Muscle layer of colon (tissue), 2 donors: ENCODE results near the gene HRNR.
"Not testable (repeated sequence)": the region's sequence is repeated elsewhere in the genome, so short reads cannot be mapped to it uniquely, and the experiment has no call there.

ENCODE experiments used
- H3K27ac ChIP-seq: one replicate; pipeline ENCODE4 v1.7.0; 2013; ENCODE audit warnings: low read depth, mild to moderate bottlenecking, low read length, moderate library complexity
- H3K27me3 ChIP-seq, 2 donors: one replicate each; pipeline ENCODE4 v1.7.0; 2013; ENCODE audit warnings: low read length in 2 of 2, mild to moderate bottlenecking in 2 of 2; ENCODE audit not compliant: insufficient read depth in 2 of 2, control insufficient read depth in 1 of 2
- H3K36me3 ChIP-seq: one replicate; pipeline ENCODE4 v1.7.0; 2013; ENCODE audit warnings: mild to moderate bottlenecking, low read length; ENCODE audit not compliant: insufficient read depth
- H3K4me1 ChIP-seq: one replicate; pipeline ENCODE4 v1.7.0; 2013; ENCODE audit warnings: mild to moderate bottlenecking, low read length; ENCODE audit not compliant: insufficient read depth
- H3K4me3 ChIP-seq, 2 donors: one replicate each; pipeline ENCODE4 v1.7.0; 2013; ENCODE audit warnings: low read length in 2 of 2, low read depth in 1 of 2, mild to moderate bottlenecking in 1 of 2, moderate library complexity in 1 of 2
- H3K9ac ChIP-seq: one replicate; pipeline ENCODE4 v1.7.0; 2013; ENCODE audit warnings: low read length
- H3K9me3 ChIP-seq: one replicate; pipeline ENCODE4 v1.7.0; 2013; ENCODE audit warnings: mild to moderate bottlenecking, low read length
- donor health status: abdominal sarcoma.
- donor health status: Adenocarcinoma of cecum.

The HRNR gene

GRCh38 chr1:152219438-152219837 is 4.6 kb downstream of the HRNR start:
- not testable (repeated sequence) for H3K9me3 ChIP-seq, H3K4me1 ChIP-seq, H3K4me3 ChIP-seq, H3K27ac ChIP-seq, H3K9ac ChIP-seq, H3K36me3 ChIP-seq, H3K27me3 ChIP-seq

DNA sequence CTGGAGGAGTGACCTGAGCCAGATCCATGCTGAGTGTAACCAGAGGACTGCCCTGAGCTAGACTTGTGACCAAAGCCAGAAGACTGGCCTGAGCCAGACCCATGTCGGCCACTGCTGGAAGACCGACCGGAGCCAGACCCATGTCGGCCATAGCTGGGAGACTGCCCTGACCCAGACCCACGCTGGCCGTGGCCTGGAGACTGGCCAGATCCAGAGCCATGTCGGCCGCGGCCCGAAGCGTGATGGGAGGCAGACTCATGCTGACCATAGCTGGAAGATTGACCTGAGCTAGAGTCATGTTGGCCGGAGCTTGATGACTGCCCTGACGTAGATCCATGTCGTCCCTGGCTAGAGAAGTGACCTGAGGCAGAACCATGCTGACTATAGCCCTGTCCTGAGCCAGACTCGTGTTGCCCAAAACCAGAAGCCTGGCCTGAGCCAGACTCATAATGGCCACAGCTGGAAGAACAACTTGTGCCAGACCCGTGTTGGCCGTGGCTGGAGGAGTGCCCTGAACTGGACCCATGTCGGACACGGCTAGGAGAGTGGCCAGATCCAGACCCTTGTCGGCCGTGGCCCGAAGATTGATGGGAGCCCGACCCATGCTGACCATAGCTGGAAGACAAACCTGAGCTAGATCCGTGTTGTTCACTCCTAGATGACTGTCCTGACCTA is 5.1 kb downstream of the HRNR start:
- Histone ChIP-seq H3K36me3 (no peaks in the 10 kb centered on the region), H3K9ac (no peak overlapping the region), H3K27ac (no peak overlapping the region), H3K27me3 (no peaks in the 10 kb centered on the region), H3K9me3 (no peaks in the 10 kb centered on the region), H3K4me1 (no peaks in the 10 kb centered on the region), H3K4me3 (no peak overlapping the region)

DNA sequence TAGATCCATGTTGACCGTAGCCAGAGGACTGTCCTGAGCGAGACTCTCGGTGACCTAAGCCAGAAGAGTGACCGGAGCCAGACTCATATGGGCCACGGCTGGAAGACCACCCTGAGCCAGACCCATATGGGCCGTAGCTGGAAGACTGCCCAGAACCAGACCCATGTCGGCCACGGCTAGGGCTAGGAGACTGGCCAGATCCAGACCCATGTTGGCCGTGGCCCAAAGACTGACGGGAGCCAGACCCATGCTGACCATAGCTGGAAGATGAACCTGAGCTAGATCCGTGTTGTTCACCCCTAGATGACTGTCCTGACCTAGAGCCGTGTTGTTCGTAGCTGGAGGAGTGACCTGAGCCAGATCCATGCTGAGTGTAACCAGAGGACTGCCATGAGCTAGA is 8.4 kb downstream of the HRNR start:
- H3K27ac ChIP-seq, H3K4me1 ChIP-seq, H3K27me3 ChIP-seq, H3K9me3 ChIP-seq, H3K36me3 ChIP-seq, H3K9ac ChIP-seq, H3K4me3 ChIP-seq: not testable (repeated sequence)

DNA sequence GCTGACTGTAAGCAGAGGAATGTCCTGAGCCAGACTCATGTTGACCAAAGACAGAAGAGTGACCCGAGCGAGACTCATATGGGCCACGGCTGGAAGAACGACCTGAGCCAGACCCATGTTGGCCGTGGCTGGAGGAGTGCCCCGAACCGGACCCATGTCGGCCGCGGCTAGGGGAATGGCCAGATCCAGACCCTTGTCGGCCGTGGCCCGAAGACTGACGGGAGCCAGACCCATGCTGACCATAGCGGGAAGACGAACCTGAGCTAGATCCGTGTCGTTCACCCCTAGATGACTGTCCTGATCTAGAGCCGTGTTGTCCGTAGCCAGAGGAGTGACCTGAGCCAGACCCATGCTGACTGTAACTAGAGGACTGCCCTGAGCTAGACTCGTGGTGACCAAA is 9.1 kb downstream of the HRNR start:
- H3K4me1 ChIP-seq, H3K27me3 ChIP-seq, H3K9me3 ChIP-seq, H3K4me3 ChIP-seq, H3K9ac ChIP-seq, H3K36me3 ChIP-seq, H3K27ac ChIP-seq: not testable (repeated sequence)

GRCh38 chr1:152198982-152199381 is 25.0 kb downstream of the HRNR start:
- Histone ChIP-seq H3K27me3 (no peaks in the 10 kb centered on the region), H3K9ac (no peak overlapping the region), H3K27ac (no peak overlapping the region), H3K4me3 (no peak overlapping the region), H3K4me1 (no peaks in the 10 kb centered on the region), H3K9me3 (no peaks in the 10 kb centered on the region), H3K36me3 (no peaks in the 10 kb centered on the region)

GRCh38 chr1:152197361-152197941 is 26.5 kb downstream of the HRNR start:
- H3K9ac ChIP-seq = no peak overlapping the region
- H3K9me3 ChIP-seq = no peaks in the 10 kb centered on the region
- no peaks in the 10 kb centered on the region for H3K27me3 ChIP-seq
- H3K27ac ChIP-seq = no peak overlapping the region
- no peak overlapping the region for H3K4me3 ChIP-seq
- no peaks in the 10 kb centered on the region for H3K36me3 ChIP-seq
- no peaks in the 10 kb centered on the region for H3K4me1 ChIP-seq

DNA sequence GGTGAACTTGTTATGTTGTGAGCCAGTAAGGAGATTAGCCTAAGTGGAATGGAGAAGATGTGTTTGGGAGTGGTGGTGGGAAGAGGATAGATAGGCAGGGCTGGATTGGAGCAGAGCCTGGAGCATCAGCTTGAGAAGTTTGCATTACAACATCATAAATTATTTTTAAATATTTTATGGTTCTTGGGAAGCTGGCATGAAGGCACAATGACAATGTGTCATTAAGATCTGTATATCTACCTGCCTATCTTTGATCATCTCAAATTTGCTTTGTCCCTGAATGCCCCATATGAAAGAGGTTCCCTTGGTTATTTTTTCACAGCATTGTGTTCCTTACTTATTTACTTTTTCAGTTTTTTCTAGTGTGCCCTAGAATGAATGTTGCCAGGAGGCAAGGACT is 32.3 kb downstream of the HRNR start:
- Histone ChIP-seq H3K4me1 (peaks cover 11% of the 10 kb centered on the region), H3K9me3 (no peaks in the 10 kb centered on the region), H3K27ac (no peak overlapping the region), H3K36me3 (no peaks in the 10 kb centered on the region), H3K9ac (no peak overlapping the region), H3K27me3 (no peaks in the 10 kb centered on the region), H3K4me3 (no peak overlapping the region)

DNA sequence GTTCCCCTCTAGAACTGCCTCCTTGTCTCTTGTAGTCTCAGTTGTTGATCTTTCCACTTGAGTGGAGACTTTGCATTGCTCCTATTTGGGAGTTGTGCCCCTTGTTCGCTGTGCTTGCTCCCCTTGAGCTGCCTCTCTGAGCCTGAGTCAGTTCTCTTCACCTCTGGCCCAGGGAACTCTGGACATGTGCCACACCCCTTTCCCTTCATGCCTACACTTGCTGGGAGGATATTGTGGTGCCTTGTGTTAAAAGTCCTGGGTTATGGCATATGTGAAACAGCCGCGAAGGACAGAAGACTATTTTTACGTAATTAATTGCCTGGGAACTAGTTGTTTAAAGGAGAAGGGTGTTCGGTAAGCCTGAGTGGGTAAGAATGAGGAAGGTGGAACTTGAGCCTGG is 32.7 kb downstream of the HRNR start:
- H3K4me1 ChIP-seq = peaks cover 15% of the 10 kb centered on the region

GRCh38 chr1:152190589-152190988 is 33.4 kb downstream of the HRNR start:
- no peak overlapping the region for H3K4me3 ChIP-seq
- H3K4me1 ChIP-seq = peaks cover 22% of the 10 kb centered on the region
- H3K36me3 ChIP-seq = no peaks in the 10 kb centered on the region
- no peak overlapping the region for H3K27ac ChIP-seq
- H3K9ac ChIP-seq = no peak overlapping the region
- no peaks in the 10 kb centered on the region for H3K9me3 ChIP-seq
- no peaks in the 10 kb centered on the region for H3K27me3 ChIP-seq

More for the DNA sequence above, 32.7 kb downstream of the HRNR start:
- Histone ChIP-seq H3K27ac (no peak overlapping the region), H3K9ac (no peak overlapping the region), H3K4me3 (no peak overlapping the region), H3K27me3 (no peaks in the 10 kb centered on the region), H3K36me3 (no peaks in the 10 kb centered on the region), H3K9me3 (no peaks in the 10 kb centered on the region)

DNA sequence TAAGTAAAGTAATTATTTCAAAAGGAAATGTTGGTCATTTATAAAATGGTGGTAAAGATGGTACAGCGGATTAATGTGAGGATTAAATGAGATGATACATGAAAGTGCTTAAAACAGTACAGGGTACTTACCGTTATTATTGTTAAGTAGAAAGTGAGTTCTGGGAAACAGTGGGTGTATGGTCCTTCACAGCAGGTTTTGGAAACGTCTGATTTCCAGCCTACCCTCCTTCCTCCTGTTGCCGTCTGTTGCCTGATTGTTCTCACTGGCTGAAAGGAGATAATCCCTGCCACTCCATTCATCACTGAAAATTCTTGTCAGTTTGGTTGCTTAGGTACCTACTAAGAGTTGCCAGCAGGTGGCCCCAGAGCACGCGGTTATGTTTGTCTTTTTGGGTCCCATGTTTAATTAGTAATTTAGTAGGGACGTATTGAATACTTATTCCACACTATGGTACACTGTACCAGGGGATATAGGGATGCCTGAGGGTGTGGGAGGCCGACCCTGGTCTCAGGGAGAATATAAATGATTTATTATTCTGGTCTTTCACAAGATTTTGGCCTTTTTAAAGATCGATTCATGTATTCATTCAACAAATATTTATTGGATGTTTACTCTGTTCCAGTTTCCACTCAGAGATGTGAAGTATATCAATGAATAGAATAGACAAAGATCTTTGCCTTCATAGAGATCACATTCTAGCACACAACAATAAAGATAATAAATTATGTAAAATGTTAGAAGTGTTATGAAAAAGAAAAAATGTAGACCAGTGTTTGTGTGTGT is 34.1 kb downstream of the HRNR start:
- Histone ChIP-seq H3K9ac (no peak overlapping the region), H3K36me3 (no peaks in the 10 kb centered on the region), H3K27me3 (no peaks in the 10 kb centered on the region), H3K9me3 (no peaks in the 10 kb centered on the region), H3K4me1 (peaks cover 29% of the 10 kb centered on the region), H3K27ac (no peak overlapping the region), H3K4me3 (peak overlapping the region in 1 of 2 donors; percentile 33)

GRCh38 chr1:152188673-152189591 is 35.1 kb downstream of the HRNR start:
- no peak overlapping the region for H3K9ac ChIP-seq
- H3K4me1 ChIP-seq = peaks cover 38% of the 10 kb centered on the region
- no peaks in the 10 kb centered on the region for H3K9me3 ChIP-seq
- peak overlapping the region; percentile 32 for H3K27ac ChIP-seq
- H3K4me3 ChIP-seq = peak overlapping the region; percentile 33 to 51
- no peaks in the 10 kb centered on the region for H3K36me3 ChIP-seq
- no peaks in the 10 kb centered on the region for H3K27me3 ChIP-seq
